ENCODE data around the gene AMER3.

Gene AMER3

GRCh38 chr2:130754811-130755210 lies 529 bp upstream of the AMER3 start:
- DNase-seq, result no peak

- no peak for DNase-seq
Observed at GRCh38 chr2:130756053-130756873, 923 bp downstream of the AMER3 start.

GRCh38 chr2:130756874-130757668 lies 1.7 kb downstream of the AMER3 start:
- DNase-seq, result no peak

GRCh38 chr2:130759906-130760753 lies 4.8 kb downstream of the AMER3 start:
- DNase-seq, result no peak

DNA sequence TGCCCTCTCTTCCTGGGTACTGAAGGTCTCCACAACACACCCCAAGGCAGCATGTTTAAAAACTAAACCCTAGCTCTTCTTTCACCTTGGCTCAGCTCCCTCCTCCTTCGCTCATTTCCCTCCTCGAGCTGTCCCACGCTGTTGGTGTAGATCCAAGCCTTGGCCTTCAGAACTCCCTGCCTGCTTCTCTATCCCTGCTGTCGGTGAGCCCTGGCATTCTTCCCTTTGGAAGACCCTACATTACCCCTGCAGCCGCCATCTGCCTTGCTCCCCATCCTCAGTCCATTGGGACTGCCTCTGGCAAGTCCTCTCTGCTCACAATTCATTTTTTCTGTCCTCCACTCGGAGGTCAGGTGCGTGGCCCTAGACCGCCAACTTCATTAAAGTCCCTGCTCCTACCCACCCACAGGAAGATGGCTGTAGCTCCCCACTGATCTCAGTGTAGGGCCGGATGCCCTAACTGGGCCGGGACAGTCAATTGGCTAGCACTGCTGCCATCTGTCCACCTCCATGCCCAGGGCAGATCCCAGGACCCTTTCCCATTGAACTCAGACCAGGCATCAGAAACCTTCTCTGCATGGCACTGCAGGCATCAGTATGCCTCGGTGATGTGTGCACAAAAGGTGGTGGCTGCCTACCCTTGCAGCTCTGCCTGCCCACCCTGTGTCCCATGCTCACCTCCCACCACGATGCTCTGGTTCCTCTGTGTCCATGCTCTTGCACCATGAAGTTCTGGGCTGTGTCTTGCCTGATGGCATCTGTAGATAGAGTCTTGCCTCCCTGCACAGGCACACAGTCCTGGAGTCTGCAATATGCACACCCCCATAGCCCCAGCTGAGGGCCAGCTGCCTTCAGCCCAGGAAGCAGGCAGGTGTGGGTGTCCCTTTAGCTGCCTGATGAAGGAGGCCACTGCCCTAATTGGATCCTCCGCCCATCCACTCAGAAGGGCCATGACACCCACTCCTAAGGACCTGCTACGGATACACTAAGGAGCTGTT lies 5.7 kb downstream of the AMER3 start:
- DNase-seq, result no peak

DNA sequence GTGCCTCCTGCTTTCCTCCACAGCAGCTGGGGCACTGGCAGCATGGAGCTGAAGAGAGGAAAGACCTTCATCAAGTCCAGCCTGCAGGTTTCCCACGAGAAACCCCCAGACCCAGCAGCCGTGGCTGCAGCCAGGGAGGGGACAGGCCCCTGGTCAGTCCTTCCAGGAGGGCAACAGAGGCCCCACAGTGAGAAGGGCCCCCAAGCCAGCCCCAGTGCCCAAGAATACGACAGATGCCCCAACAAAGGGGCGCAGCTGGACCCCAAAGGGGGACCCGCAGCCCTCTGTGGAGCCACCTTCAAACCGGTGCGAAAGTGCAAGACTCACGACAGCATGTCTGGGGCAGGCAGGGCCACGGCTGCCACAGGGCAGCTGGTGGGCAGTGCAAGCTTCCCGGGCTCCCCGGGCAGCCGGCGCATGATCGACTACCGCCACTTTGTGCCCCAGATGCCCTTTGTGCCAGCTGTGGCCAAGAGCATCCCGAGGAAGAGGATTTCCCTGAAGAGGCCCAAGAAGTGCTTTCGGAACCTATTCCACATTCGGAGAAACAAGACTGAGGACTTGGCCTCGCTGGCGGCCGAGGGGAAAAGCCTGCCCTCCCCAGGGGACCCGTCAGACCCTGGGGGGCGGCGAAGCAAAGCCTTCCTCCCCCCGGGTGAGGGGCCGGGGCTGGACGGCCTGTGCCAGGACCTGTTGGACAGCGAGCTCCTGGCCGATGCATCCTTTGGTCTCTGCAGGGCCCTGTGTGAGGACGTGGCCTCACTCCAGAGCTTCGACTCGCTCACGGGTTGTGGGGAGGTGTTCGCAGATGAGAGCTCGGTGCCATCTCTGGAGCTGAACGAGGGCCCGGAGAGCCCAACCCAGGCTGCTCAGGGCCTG lies 6.9 kb downstream of the AMER3 start:
- DNase-seq, result no peak

GRCh38 chr2:130762910-130763385 lies 7.6 kb downstream of the AMER3 start:
- DNase-seq, result no peak

DNA sequence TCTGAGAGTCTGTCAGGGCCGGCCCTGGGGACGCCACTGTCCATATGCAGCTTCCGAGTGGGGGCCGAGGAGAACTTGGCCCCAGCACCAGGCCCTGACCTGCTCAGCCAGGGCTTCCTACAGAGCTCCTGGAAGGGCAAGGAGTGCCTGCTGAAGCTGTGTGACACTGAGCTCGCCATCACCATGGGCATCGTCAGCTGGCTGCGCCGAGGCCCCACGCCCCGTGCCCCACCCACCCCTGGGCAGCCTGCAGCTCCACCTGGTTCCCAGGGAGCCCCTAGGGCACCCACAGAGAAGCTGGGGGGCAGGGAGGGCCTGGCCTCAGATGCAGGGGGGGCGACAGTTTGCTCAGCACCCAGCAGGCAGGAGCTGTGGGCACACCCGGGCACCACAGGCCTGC lies 8.1 kb downstream of the AMER3 start:
- no peak for DNase-seq

DNA sequence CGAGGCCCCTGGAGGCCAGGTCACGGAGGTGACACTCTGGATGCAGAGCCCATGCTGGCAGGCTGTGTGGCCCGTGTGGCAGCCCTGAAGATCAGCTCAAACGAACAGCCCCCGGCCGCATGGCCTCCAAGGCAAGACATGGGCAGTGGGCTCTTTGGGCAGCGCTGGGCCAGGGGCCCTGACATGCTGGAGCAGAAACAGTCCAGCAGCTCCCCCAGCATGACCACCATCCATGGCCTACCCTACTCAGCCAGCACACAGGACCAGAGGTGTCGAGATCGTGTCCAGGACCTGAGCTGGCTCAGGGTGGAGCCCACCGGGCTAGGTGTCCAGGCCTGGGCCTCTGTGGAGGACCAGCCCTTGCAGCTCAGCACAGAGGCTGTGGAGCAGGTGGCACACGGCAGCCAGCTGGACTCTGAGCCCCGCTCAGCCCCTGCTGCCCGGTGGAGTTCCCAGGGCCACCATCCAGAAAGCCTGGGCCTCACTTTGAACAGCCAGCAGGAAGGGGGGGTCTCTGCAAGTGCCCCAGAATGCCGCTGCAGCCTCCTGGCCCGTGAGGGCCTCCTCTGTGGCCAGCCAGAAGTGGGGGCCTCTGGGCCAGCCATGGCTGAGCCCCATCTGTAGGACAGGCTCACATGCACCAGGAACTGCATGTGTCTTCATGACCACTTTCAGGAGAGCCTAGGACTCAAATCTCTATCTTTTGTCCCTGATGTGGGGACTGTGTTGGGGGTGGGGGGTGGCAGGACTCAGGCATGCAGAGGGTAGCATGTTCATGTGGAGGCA lies 8.9 kb downstream of the AMER3 start:
- DNase-seq, result no peak

DNA sequence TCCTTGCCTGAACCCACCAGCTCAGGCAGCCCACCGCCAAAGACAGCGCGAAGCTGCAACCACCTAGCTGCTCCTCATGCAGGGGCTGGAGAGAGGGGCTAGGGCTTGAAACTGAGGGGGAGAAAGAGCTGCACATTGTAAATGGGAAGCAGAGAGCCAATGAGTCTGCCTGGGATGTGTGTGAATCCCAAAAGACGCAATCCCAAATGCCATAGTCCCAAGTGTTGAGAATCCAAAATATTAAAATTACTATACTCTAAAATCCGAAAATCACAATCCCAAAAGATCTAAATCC lies 9.4 kb downstream of the AMER3 start:
- no peak for DNase-seq

DNA sequence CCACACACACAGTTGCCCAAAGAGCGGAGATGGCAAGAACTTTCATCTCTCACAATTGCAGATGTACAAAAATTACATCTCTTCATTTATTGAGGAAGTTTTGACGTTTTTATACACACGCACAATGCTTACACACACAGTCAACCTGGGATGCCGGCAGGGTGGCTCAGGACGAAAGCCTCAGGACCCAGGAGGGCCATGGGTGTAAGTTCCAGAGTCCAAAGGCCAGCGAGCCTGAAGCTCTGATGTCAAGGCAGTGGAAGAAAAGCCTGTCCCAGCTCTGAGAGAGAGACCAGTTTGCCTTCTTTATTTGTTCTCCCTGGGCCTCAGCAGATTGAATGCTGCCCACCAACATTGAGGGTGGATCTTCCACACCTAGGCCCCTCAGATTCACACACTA lies 10.1 kb downstream of the AMER3 start:
- DNase-seq, result no peak

DNA sequence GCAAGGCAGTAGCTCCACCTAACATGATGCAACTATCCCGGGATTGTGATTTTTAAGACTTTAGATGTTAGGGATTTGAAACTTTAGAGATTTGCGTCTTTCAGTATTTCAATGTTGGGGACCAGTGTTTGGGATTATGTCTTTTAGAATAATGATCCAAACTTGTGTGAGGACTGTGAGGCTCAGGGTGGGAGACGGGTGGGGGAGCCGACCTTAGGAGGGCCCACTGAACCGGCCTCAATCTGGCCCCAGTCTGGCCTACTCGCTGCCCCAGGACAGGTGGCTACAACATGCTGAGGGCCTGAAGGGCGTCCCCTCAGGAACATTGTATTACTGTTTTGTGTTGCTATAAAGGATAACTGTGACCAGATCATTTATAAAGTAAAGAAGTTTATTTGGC lies 10.7 kb downstream of the AMER3 start:
- DNase-seq, result no peak

- no peak for DNase-seq
Observed at GRCh38 chr2:130766711-130767407, 11.5 kb downstream of the AMER3 start.

DNA sequence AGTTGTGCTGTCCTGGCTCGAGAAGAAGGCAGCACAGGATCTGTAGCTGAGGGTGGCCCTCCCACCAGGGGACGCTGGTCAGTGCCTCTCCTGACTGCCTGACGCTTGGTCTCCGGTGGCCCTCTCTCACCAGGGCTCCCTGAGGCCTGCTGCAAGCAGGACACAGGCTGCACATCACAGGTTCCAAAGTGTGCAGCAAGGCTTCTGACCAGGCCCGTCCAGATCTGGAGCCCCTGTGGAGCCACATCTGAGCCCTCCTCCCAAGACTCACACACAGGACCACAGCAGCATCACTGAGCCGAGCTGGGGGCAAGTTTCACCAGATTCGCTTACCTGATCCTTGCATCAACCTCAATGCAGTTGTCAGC lies 12.1 kb downstream of the AMER3 start:
- no peak for DNase-seq

- DNase-seq, result no peak
Observed at GRCh38 chr2:130768191-130768855, 13.0 kb downstream of the AMER3 start.

DNA sequence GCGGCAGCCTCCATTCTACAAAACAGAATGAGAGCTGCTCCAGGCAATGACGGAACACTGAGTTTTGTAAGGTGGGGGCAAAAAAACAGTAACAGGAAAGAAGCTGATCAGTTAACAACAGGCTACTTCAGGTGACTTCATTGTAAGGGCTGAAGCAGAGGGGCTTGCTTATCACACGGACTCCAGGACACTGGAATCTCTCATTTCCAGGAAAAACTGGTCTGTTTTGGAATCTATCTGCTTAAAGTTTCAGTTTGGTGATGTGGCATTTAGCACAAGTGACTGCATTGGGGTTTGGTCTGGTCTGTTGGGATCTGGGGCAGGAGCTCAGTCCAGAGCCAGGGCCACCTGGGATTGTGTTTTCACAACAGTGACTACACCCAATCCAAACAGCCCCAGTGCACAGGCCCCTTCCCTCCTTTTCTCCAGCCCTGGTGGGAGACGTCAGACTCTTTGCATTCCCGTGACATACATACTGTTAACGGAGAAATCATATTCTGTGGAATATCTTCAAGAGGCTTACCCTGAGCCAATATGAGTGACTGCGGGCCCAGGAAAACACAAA lies 14.1 kb downstream of the AMER3 start:
- DNase-seq, result no peak

DNA sequence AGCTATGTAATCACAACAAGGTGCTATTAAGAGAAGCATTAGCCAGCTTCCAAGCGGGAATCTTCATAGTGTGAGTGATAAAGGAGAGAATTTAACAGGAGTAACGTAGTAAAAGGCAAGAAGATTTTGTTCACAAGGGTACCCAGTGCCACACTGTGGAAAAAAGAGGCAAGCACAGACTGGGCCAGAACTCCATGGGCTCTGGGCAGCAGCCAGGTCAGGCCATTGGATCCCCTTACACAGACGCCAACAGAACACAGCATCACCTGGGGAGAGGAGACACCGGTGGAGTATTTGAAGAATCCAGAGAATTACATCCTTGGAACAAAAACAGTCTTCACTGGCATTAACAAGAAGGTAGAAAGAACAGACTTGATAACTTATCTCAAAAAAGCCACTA lies 21.2 kb downstream of the AMER3 start:
- DNase-seq, result no peak

GRCh38 chr2:130778781-130779180 lies 23.4 kb downstream of the AMER3 start:
- no peak for DNase-seq

All from activated CD8-positive, alpha-beta memory T cell treated with anti-CD3 and anti-CD28 coated beads, Interleukin-2, amount 50 U/mL, for 4 hours (primary cell).